BLaER1 treated with 17β-estradiol and CSF1 and Interleukin-3, amounts not matched to agents 10 nM and 100 nM (cell line): ENCODE results near the gene NQO2.
"Not testable (repeated sequence)": the region's sequence is repeated elsewhere in the genome, so short reads cannot be mapped to it uniquely, and the experiment has no call there.

Experiments
- H3K27ac ChIP-seq, 11 experiments: shearing (Covaris generic); formaldehyde crosslinking; 2 replicates each; pipeline ENCODE4 v1.8.1; 2022
- H3K27me3 ChIP-seq, 11 experiments: shearing (Covaris generic); formaldehyde crosslinking; 2 replicates each; pipeline ENCODE4 v1.8.1; 2022
- H3K36me3 ChIP-seq, 11 experiments: shearing (Covaris generic); formaldehyde crosslinking; 2 replicates each; pipeline ENCODE4 v1.8.1; 2022
- H3K4me1 ChIP-seq, 10 experiments: shearing (Covaris generic); formaldehyde crosslinking; 2 replicates each; pipeline ENCODE4 v1.8.1; 2022
- H3K4me2 ChIP-seq, 11 experiments: shearing (Covaris generic); formaldehyde crosslinking; 2 replicates each; pipeline ENCODE4 v1.8.1; 2022
- H3K4me3 ChIP-seq, 10 experiments: shearing (Covaris generic); formaldehyde crosslinking; 2 replicates each; pipeline ENCODE4 v1.8.1; 2022
- H3K9ac ChIP-seq, 11 experiments: shearing (Covaris generic); formaldehyde crosslinking; 2 replicates each; pipeline ENCODE4 v1.8.1; 2022
- H3K9me3 ChIP-seq, 11 experiments: shearing (Covaris generic); formaldehyde crosslinking; replicated peaks in 1 of 11; 2 replicates each; pipeline ENCODE4 v1.8.1; 2022
- H4K20me1 ChIP-seq, 11 experiments: shearing (Covaris generic); formaldehyde crosslinking; 2 replicates each; pipeline ENCODE4 v1.8.1; 2022
- Cebpa-rat ChIP-seq, 11 experiments: shearing (Covaris generic); IDR thresholded peaks; 2 replicates each; pipeline ENCODE4 v1.8.1; 2022

NQO2 gene

DNA sequence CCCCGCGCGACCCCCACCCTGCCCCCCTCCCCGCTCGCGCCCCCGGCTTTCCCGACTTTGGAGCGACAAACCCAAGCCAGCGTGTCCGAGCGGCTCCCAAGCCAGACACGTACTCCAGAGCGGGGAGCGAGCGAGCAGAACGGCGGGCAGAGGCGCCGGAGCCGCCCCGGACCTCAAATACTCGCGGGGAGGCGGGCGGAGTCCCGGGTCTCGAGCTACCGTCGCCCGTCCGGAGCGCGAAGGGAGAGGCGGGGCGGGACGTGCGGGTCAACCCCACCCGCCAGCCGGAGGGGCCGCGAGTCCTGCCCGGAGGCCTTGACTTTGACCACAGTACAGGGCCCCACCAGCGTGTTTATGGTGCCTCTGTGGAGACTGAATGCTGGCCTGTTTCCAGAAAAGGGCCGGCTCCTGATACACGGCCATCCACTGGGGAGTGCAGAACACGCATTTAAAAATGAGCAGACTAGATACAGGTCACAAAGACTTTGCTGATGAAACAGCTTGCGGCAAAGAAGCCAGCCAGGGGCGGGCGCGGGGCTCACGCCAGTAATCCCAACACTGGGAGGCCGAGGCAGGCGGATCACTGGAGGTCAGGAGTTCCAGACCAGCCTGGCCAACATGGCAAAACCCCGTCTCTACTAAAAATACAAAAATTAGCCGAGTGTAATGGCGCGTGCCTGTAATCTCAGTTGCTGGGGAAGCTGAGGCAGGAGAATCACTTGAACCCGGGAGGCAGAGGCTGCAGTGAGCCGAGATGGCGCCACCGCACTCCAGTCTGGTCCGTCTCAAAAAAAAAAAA lies 28.1 kb upstream of the NQO2 start, which contains the start of gene SERPINB6:
SERPINB6 (minus strand) TSS at position 148 of the 799 bp plus-strand sequence. CDS start 12,235 bp downstream, outside the sequence.
- H3K9ac ChIP-seq, result peak within 1 kb of the TSS; percentile 33 to 91 (median 60); a peak in 20 of 22 replicates
- peaks cover 48 to 100% (median 96%) of the 10 kb centered on the region in 11 experiments for H3K27me3 ChIP-seq

DNA sequence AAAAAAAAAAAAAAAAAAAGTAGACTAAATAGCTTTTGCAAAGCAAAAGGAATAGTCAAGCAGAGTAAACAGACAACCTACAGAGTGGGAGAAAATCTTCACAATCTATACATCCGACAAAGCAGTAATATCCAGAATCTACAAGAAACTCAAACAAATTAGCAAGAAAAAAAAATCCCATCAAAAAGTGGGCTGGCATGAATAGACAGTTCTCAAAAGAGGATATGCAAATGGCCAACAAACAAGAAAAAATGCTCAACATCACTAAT lies 27.5 kb upstream of the NQO2 start:
- peak overlapping the region in 5 of 10 experiments; percentile 63 to 89 (median 76); a peak in 7 of 20 replicates for H3K4me3 ChIP-seq
- peak overlapping the region in 7 of 11 experiments; percentile 83 to 99 (median 96); a peak in 10 of 22 replicates for H3K4me2 ChIP-seq
- H3K9me3 ChIP-seq, result peaks cover 0 to 27% (median 17%) of the 10 kb centered on the region in 11 experiments; a peak in 20 of 22 replicates
- H3K27me3 ChIP-seq, result peaks cover 54 to 100% (median 97%) of the 10 kb centered on the region in 11 experiments
- peaks cover 5 to 40% (median 18%) of the 10 kb centered on the region in 10 experiments; a peak in 18 of 20 replicates for H3K4me1 ChIP-seq
- H3K9ac ChIP-seq, result peak overlapping the region in 3 of 11 experiments; percentile 80 to 91 (median 88); a peak in 6 of 22 replicates
- not testable (repeated sequence) for H3K36me3 ChIP-seq
- H3K27ac ChIP-seq, result peak overlapping the region in 2 of 11 experiments; percentile 82 to 85; a peak in 4 of 22 replicates
- peaks cover 0 to 13% (median 0%) of the 10 kb centered on the region in 11 experiments; a peak in 6 of 22 replicates for H4K20me1 ChIP-seq

More for the DNA sequence above, 28.1 kb upstream of the NQO2 start, which contains the start of gene SERPINB6:
- peak within 1 kb of the TSS in 5 of 11 experiments; percentile 35 to 85 (median 72); a peak in 9 of 22 replicates for H3K27ac ChIP-seq
- peaks cover 0 to 27% (median 17%) of the 10 kb centered on the region in 11 experiments; a peak in 20 of 22 replicates for H3K9me3 ChIP-seq
- H3K4me2 ChIP-seq, result peak within 1 kb of the TSS; percentile 83 to 99 (median 96)
- peak within 1 kb of the TSS; percentile 53 to 89 (median 66) for H3K4me3 ChIP-seq
- H4K20me1 ChIP-seq, result peaks cover 0 to 15% (median 0%) of the 10 kb centered on the region in 11 experiments; a peak in 6 of 22 replicates
- peaks cover 0 to 12% (median 0%) of the 10 kb centered on the region in 11 experiments; a peak in 2 of 22 replicates for H3K36me3 ChIP-seq
- TF ChIP-seq Cebpa-rat (IDR thresholded peaks at IDR 0.05), result no peak
- peaks cover 5 to 36% (median 18%) of the 10 kb centered on the region in 10 experiments; a peak in 18 of 20 replicates for H3K4me1 ChIP-seq

DNA sequence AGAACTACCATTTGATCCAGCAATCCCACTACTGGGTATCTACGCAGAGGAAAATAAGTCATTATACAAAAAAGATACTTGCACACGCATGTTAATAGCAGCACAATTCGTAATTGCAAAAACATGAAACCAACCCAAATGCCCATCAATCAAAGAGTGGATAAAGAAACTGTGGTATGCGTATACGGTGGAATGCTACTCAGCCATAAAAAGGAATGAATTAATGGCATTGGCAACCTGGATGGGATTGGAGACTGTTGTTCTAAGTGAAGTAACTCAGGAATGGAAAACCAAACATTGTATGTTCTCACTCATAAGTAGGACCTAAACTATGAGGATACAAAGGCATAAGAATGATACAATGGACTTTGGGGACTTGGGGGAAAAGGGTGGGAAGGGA lies 27.0 kb upstream of the NQO2 start:
- Histone ChIP-seq H3K27me3 (peaks cover 57 to 100% (median 98%) of the 10 kb centered on the region in 11 experiments), H3K4me3 (peak overlapping the region in 1 of 10 experiments; percentile 76; a peak in 1 of 20 replicates), H3K4me1 (peaks cover 5 to 38% (median 18%) of the 10 kb centered on the region in 10 experiments; a peak in 18 of 20 replicates), H3K9me3 (peaks cover 0 to 27% (median 17%) of the 10 kb centered on the region in 11 experiments; a peak in 20 of 22 replicates), H3K4me2 (peak overlapping the region in 2 of 11 experiments; percentile 83 to 94; a peak in 3 of 22 replicates), H4K20me1 (peaks cover 0 to 13% (median 0%) of the 10 kb centered on the region in 11 experiments; a peak in 6 of 22 replicates)
- not testable (repeated sequence) for H3K9ac ChIP-seq, H3K27ac ChIP-seq, H3K36me3 ChIP-seq

DNA sequence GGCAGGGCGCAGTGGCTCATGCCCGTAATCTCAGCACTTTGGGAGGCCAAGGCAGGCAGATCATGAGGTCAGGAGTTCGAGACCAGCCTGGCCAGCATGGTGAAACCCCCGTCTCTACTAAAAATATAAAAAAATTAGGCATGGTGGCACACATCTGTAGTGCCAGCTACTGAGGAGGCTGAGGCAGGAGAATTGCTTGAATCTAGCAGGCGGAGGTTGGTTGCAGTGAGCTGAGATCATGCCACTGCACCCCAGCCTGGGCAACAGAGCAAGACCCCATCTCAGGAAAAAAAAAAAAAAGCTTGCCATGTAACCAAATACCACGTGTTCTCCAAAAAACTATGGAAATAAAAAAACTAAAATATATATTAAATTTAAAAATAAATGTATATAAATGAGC lies 26.5 kb upstream of the NQO2 start:
- Histone ChIP-seq H4K20me1 (peaks cover 0 to 13% (median 0%) of the 10 kb centered on the region in 11 experiments; a peak in 6 of 22 replicates), H3K4me1 (peaks cover 5 to 40% (median 18%) of the 10 kb centered on the region in 10 experiments; a peak in 18 of 20 replicates), H3K9me3 (peaks cover 0 to 27% (median 17%) of the 10 kb centered on the region in 11 experiments; a peak in 20 of 22 replicates), H3K27me3 (peaks cover 57 to 100% (median 96%) of the 10 kb centered on the region in 11 experiments), H3K4me2 (peak overlapping the region in 1 of 11 experiments; percentile 28; a peak in 2 of 22 replicates)
- not testable (repeated sequence) for H3K4me3 ChIP-seq, H3K9ac ChIP-seq, H3K27ac ChIP-seq, H3K36me3 ChIP-seq

DNA sequence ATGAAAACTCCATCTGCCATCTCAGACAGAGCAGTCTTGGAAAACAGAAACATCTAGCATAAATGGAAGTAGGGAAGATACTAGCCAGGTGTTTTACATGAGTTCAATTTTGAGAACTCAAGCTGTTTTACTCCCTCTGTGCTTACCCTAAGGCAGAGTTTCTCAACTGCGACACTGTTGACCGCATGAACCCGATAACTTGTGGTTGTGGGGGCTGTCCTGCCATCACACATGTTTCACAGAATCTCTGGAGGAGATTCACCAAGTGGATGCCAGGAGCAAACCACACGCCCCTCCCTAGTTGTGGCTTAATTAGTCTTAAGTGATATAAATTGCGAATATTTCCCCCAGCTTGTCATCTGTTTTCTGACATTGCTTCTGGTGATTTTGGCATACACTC lies 26.0 kb upstream of the NQO2 start:
- no peak for TF ChIP-seq Cebpa-rat (IDR thresholded peaks at IDR 0.05)
- peak overlapping the region in 7 of 11 experiments; percentile 3 to 38 (median 28); a peak in 6 of 22 replicates for H3K4me2 ChIP-seq
- H3K27ac ChIP-seq, result no peak overlapping the region

DNA sequence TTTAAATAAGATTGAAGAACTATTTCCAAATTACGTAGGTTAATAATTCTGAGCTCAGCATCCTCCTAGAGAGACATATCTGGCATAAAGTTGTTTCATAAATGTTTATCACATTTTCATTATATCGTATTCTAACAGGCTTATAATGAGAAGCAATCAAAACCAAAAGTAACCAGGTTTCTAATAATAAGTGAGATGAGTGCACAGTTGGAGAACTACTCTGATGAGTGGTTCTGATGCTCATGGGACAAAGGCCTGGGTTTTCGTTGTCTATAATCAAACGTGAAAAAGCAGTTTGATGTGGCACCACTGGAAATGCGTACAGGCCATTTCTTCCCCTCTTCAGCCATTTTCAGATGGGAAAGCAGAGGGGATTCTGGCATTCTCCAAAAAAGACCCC lies 23.6 kb upstream of the NQO2 start:
- H3K4me2 ChIP-seq, result peak overlapping the region in 10 of 11 experiments; percentile 1 to 60 (median 20); a peak in 8 of 22 replicates

More for the DNA sequence above, 26.0 kb upstream of the NQO2 start:
- Histone ChIP-seq H3K4me1 (peaks cover 5 to 45% (median 18%) of the 10 kb centered on the region in 10 experiments; a peak in 18 of 20 replicates), H3K9ac (no peak overlapping the region), H3K4me3 (no peak overlapping the region), H3K36me3 (peaks cover 0 to 2% (median 0%) of the 10 kb centered on the region in 11 experiments; a peak in 1 of 22 replicates), H4K20me1 (peaks cover 0 to 13% (median 0%) of the 10 kb centered on the region in 11 experiments; a peak in 5 of 22 replicates), H3K27me3 (peaks cover 57 to 98% (median 93%) of the 10 kb centered on the region in 11 experiments), H3K9me3 (peaks cover 0 to 27% (median 17%) of the 10 kb centered on the region in 11 experiments; a peak in 20 of 22 replicates)

DNA sequence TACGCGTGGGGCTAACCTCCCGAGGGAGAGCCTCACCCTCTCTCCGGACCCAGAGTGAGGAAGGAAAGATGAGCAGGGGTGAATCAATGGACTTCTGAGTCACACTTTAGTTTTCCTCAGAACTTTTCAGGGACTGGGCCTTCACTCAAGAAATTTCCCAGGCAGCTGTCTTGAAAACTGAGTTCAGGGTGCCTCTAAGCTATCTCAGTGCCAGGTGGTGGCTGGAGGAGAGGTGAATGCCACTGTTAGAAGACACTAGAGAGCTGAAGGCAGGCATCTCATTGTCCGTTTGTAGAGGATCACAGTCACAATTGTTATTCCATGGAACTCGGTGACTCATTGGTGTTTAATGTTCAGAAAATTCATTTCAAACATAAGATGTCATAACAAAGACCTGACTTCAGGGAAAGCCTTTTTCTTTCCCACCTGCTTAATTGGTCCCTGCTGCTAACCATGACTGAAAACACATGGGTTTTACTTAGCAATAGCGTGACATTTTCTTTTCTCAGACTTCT lies 23.1 kb upstream of the NQO2 start:
- H3K9ac ChIP-seq, result no peak overlapping the region
- no peak overlapping the region for H3K27ac ChIP-seq
- peaks cover 0 to 27% (median 17%) of the 10 kb centered on the region in 11 experiments; a peak in 20 of 22 replicates for H3K9me3 ChIP-seq
- peak overlapping the region in 10 of 11 experiments; percentile 1 to 60 (median 20); a peak in 10 of 22 replicates for H3K4me2 ChIP-seq
- no peak overlapping the region for H3K4me3 ChIP-seq
- no peaks in the 10 kb centered on the region for H3K36me3 ChIP-seq
- H3K27me3 ChIP-seq, result peaks cover 46 to 72% (median 63%) of the 10 kb centered on the region in 11 experiments
- peaks cover 5 to 56% (median 19%) of the 10 kb centered on the region in 10 experiments for H3K4me1 ChIP-seq
- peaks cover 0 to 3% (median 0%) of the 10 kb centered on the region in 11 experiments; a peak in 1 of 22 replicates for H4K20me1 ChIP-seq
- no peak for TF ChIP-seq Cebpa-rat (IDR thresholded peaks at IDR 0.05)

More for the DNA sequence above, 23.6 kb upstream of the NQO2 start:
- Histone ChIP-seq H3K4me3 (no peak overlapping the region), H3K27ac (no peak overlapping the region), H3K9me3 (peaks cover 0 to 27% (median 17%) of the 10 kb centered on the region in 11 experiments; a peak in 20 of 22 replicates), H3K4me1 (peaks cover 1 to 50% (median 17%) of the 10 kb centered on the region in 10 experiments; a peak in 19 of 20 replicates), H4K20me1 (peaks cover 0 to 5% (median 0%) of the 10 kb centered on the region in 11 experiments; a peak in 4 of 22 replicates), H3K27me3 (peaks cover 46 to 77% (median 69%) of the 10 kb centered on the region in 11 experiments), H3K36me3 (no peaks in the 10 kb centered on the region), H3K9ac (no peak overlapping the region)
- TF ChIP-seq Cebpa-rat (IDR thresholded peaks at IDR 0.05), result no peak

DNA sequence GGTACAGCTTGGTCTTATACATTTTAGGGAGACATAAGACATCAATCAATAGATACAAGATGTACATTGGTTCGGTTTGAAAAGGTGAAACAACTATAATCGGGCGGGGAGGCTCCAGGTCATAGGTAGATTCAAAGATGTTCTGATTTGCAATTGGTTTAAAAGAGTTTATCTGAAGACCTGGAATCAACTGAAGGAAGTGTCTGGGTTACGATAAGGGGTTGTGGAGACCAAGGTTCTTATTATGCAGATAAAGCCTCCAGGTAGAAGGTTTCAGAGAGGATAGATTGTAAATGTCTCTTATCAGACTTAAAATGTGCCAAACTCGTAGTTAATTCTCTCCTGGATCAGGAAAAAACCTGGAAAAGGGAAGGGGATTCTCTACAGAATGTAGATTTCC lies 22.4 kb upstream of the NQO2 start:
- Histone ChIP-seq H3K27me3 (peaks cover 46 to 65% (median 57%) of the 10 kb centered on the region in 11 experiments), H3K4me3 (no peak overlapping the region), H3K9ac (no peak overlapping the region), H3K9me3 (peaks cover 0 to 25% (median 14%) of the 10 kb centered on the region in 11 experiments; a peak in 20 of 22 replicates), H4K20me1 (no peaks in the 10 kb centered on the region), H3K4me2 (peak overlapping the region in 1 of 11 experiments; percentile 51; a peak in 1 of 22 replicates), H3K36me3 (no peaks in the 10 kb centered on the region), H3K27ac (no peak overlapping the region), H3K4me1 (peaks cover 6 to 56% (median 22%) of the 10 kb centered on the region in 10 experiments; a peak in 19 of 20 replicates)
- TF ChIP-seq Cebpa-rat (IDR thresholded peaks at IDR 0.05), result no peak
